GM23338 (cell line): ENCODE data around the gene APP. TPM values are rescaled to one million over a fixed set of nuclear protein-coding genes. Genes with fewer than 3 reads are reported as not detected.

Experiments used
- ATAC-seq: fragments of 200-7000 bp; cut with Tn5 transposase; 3 replicates; pipeline ENCODE4 v1.9.1; 2020
- DNase-seq: peaks from one replicate; pipeline ENCODE4 v3.0.0-alpha.2; 2015; ENCODE audit warnings: low spot score
- H2AFZ ChIP-seq: fragments of 200-600 bp; sonication (generic); 2 replicates; pipeline ENCODE4 v1.8.0; 2016; ENCODE audit warnings: antibody characterized with exemption, mild to moderate bottlenecking, moderate library complexity
- H3F3A ChIP-seq: fragments of 200-600 bp; sonication (generic); replicated peaks from 2 replicates; pipeline ENCODE4 v1.8.0; 2017; ENCODE audit warnings: antibody characterized with exemption, mixed run types, low read depth
- H3K27ac ChIP-seq: fragments of 200-600 bp; sonication (generic); 2 replicates; pipeline ENCODE4 v1.6.1; 2016; ENCODE audit warnings: low read depth
- H3K27me3 ChIP-seq: fragments of 200-600 bp; sonication (generic); 2 replicates; pipeline ENCODE4 v1.8.0; 2016; ENCODE audit warnings: mild to moderate bottlenecking, mixed run types, moderate library complexity; ENCODE audit not compliant: insufficient read depth
- H3K36me3 ChIP-seq: fragments of 200-600 bp; sonication (generic); 2 replicates; pipeline ENCODE4 v1.8.0; 2016; ENCODE audit warnings: mild to moderate bottlenecking; ENCODE audit not compliant: insufficient read depth
- H3K4me1 ChIP-seq: fragments of 200-600 bp; sonication (generic); 2 replicates; pipeline ENCODE4 v1.8.0; 2016; ENCODE audit warnings: mild to moderate bottlenecking, moderate library complexity; ENCODE audit not compliant: insufficient read depth
- H3K4me2 ChIP-seq: fragments of 200-600 bp; sonication (generic); 2 replicates; pipeline ENCODE4 v1.7.1; 2017; ENCODE audit warnings: mixed run types
- H3K4me3 ChIP-seq: fragments of 200-600 bp; sonication (generic); 2 replicates; pipeline ENCODE4 v1.6.1; 2016; ENCODE audit warnings: mixed run types
- H3K79me2 ChIP-seq: fragments of 200-600 bp; sonication (generic); replicated peaks from 2 replicates; pipeline ENCODE4 v1.8.0; 2017; ENCODE audit warnings: mild to moderate bottlenecking; ENCODE audit not compliant: insufficient read depth
- H3K9me2 ChIP-seq: fragments of 200-600 bp; sonication (generic); 2 replicates; pipeline ENCODE4 v1.8.0; 2017; ENCODE audit not compliant: insufficient read depth
- H4K20me1 ChIP-seq: fragments of 200-600 bp; sonication (generic); replicated peaks from 2 replicates; pipeline ENCODE4 v1.8.0; 2017; ENCODE audit warnings: mild to moderate bottlenecking; ENCODE audit not compliant: insufficient read depth
- H3K27ac Mint-ChIP-seq: 2 replicates; pipeline ENCODE4 v1.8.0; 2020; ENCODE audit warnings: inconsistent platforms, mild to moderate bottlenecking, moderate library complexity, mixed read lengths
- H3K27me3 Mint-ChIP-seq: 3 replicates; pipeline ENCODE4 v1.8.0; 2022; ENCODE audit warnings: low read depth, mild to moderate bottlenecking, moderate library complexity, mixed read lengths, inconsistent platforms; ENCODE audit not compliant: insufficient read depth, poor library complexity
- H3K36me3 Mint-ChIP-seq: 3 replicates; pipeline ENCODE4 v1.8.0; 2021; ENCODE audit warnings: low read depth, mild to moderate bottlenecking, inconsistent platforms, moderate library complexity, mixed read lengths
- H3K4me1 Mint-ChIP-seq: 3 replicates; pipeline ENCODE4 v1.8.0; 2020; ENCODE audit warnings: mild to moderate bottlenecking, inconsistent platforms, mixed read lengths
- H3K4me3 Mint-ChIP-seq: 3 replicates; pipeline ENCODE4 v1.8.0; 2021; ENCODE audit warnings: moderate library complexity, mild to moderate bottlenecking, inconsistent platforms, mixed read lengths
- H3K9me3 Mint-ChIP-seq: 3 replicates; pipeline ENCODE4 v1.8.0; 2020; ENCODE audit warnings: moderate library complexity, mild to moderate bottlenecking, inconsistent platforms, mixed read lengths
- CREB1 ChIP-seq: fragments of 250-450 bp; sonication (Bioruptor Pico); IDR thresholded peaks from 2 replicates; pipeline ENCODE4 v1.5.0; 2020; ENCODE audit warnings: low read depth, mild to moderate bottlenecking, moderate library complexity
- EZH2phosphoT487 ChIP-seq: fragments of 200-600 bp; sonication (generic); IDR thresholded peaks from one replicate; pipeline ENCODE4 v1.8.1; 2018; ENCODE audit warnings: antibody characterized with exemption; ENCODE audit not compliant: unreplicated experiment
- JUNB ChIP-seq: IDR thresholded peaks from one replicate; pipeline ENCODE4 v1.6.1; 2016; ENCODE audit warnings: antibody characterized with exemption; ENCODE audit not compliant: unreplicated experiment
- STAT1 ChIP-seq: IDR thresholded peaks from one replicate; pipeline ENCODE4 v1.6.1; 2016; ENCODE audit warnings: antibody characterized with exemption; ENCODE audit not compliant: unreplicated experiment
- ZNF331 ChIP-seq: fragments of 250-450 bp; sonication (Bioruptor Pico); IDR thresholded peaks from 2 replicates; pipeline ENCODE4 v1.5.0; 2020; ENCODE audit warnings: low read depth, mild to moderate bottlenecking, moderate library complexity
- polyA plus RNA-seq: library from polyadenylated mRNA; unstranded; fragments of >200 nt; fragmentation: Nextera tagmentation; extraction: Ambion mirVana; gene quantifications from 2 replicates; pipeline ENCODE4 v1.2.1, GENCODE V29; 2016
- total RNA-seq: library from RNA; depleted of rRNA; stranded (reverse); fragments of >200 nt; shearing (Covaris generic); gene quantifications from 2 replicates; pipeline ENCODE4 v1.2.3, GENCODE V29; 2014
- TF ChIP-seq, protein P1 (sequence below): fragments of 250-450 bp; sonication (Bioruptor Pico); IDR thresholded peaks from 2 replicates; pipeline ENCODE4 v1.5.0; 2020; ENCODE audit warnings: mild to moderate bottlenecking, moderate library complexity
- TF ChIP-seq, protein P2 (sequence below): IDR thresholded peaks from one replicate; pipeline ENCODE4 v1.6.1; 2018; ENCODE audit warnings: antibody characterized with exemption; ENCODE audit not compliant: unreplicated experiment

APP gene
- total and polyA plus RNA-seq, 2 experiments from 2014 or later: 69.4 to 444 TPM

- TF ChIP-seq, protein P1, sequence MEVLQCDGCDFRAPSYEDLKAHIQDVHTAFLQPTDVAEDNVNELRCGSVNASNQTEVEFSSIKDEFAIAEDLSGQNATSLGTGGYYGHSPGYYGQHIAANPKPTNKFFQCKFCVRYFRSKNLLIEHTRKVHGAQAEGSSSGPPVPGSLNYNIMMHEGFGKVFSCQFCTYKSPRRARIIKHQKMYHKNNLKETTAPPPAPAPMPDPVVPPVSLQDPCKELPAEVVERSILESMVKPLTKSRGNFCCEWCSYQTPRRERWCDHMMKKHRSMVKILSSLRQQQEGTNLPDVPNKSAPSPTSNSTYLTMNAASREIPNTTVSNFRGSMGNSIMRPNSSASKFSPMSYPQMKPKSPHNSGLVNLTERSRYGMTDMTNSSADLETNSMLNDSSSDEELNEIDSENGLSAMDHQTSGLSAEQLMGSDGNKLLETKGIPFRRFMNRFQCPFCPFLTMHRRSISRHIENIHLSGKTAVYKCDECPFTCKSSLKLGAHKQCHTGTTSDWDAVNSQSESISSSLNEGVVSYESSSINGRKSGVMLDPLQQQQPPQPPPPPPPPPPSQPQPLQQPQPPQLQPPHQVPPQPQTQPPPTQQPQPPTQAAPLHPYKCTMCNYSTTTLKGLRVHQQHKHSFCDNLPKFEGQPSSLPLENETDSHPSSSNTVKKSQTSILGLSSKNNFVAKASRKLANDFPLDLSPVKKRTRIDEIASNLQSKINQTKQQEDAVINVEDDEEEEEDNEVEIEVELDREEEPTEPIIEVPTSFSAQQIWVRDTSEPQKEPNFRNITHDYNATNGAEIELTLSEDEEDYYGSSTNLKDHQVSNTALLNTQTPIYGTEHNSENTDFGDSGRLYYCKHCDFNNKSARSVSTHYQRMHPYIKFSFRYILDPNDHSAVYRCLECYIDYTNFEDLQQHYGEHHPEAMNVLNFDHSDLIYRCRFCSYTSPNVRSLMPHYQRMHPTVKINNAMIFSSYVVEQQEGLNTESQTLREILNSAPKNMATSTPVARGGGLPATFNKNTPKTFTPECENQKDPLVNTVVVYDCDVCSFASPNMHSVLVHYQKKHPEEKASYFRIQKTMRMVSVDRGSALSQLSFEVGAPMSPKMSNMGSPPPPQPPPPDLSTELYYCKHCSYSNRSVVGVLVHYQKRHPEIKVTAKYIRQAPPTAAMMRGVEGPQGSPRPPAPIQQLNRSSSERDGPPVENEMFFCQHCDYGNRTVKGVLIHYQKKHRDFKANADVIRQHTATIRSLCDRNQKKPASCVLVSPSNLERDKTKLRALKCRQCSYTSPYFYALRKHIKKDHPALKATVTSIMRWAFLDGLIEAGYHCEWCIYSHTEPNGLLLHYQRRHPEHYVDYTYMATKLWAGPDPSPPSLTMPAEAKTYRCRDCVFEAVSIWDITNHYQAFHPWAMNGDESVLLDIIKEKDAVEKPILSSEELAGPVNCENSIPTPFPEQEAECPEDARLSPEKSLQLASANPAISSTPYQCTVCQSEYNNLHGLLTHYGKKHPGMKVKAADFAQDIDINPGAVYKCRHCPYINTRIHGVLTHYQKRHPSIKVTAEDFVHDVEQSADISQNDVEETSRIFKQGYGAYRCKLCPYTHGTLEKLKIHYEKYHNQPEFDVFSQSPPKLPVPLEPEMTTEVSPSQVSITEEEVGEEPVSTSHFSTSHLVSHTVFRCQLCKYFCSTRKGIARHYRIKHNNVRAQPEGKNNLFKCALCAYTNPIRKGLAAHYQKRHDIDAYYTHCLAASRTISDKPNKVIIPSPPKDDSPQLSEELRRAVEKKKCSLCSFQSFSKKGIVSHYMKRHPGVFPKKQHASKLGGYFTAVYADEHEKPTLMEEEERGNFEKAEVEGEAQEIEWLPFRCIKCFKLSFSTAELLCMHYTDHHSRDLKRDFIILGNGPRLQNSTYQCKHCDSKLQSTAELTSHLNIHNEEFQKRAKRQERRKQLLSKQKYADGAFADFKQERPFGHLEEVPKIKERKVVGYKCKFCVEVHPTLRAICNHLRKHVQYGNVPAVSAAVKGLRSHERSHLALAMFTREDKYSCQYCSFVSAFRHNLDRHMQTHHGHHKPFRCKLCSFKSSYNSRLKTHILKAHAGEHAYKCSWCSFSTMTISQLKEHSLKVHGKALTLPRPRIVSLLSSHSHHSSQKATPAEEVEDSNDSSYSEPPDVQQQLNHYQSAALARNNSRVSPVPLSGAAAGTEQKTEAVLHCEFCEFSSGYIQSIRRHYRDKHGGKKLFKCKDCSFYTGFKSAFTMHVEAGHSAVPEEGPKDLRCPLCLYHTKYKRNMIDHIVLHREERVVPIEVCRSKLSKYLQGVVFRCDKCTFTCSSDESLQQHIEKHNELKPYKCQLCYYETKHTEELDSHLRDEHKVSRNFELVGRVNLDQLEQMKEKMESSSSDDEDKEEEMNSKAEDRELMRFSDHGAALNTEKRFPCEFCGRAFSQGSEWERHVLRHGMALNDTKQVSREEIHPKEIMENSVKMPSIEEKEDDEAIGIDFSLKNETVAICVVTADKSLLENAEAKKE (CRISPR knock-in tag): no peak
- TF ChIP-seq STAT1: no peak
These were observed 205.6 kb downstream of the APP start (continued) for GRCh38 chr21:25964926-25965325.

DNA sequence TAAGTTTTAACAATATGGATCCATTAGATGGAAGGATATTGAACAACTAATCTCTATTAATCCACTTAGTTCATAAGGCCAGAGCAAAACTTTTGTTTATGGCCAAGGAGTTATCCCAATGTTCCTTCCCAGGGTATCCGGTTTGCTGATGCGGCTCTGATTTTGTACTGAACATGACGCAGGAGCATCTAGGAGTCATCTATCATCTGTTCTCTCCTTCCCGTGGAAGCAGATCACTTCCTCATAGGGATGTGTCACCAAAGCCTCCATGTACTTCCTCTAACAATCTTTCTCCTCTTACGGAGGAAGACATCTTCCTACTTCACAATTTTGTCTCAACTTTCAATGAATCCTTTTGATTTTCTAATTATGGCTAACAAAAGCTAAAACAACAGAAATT lies 206.6 kb downstream of the APP start:
- Histone ChIP-seq H3K79me2 (peaks cover 17% of the 10 kb centered on the region), H3K4me1 (peaks cover 50% of the 10 kb centered on the region), H4K20me1 (no peaks in the 10 kb centered on the region), H3K4me3 (no peak overlapping the region), H3K9me2 (no peaks in the 10 kb centered on the region), H3K27me3 (no peaks in the 10 kb centered on the region), H2AFZ (no peak overlapping the region), H3F3A (no peaks in the 10 kb centered on the region), H3K27ac (0 out of 2 replicates have a peak overlapping the region, but pooled peaks have one; percentile 94), H3K36me3 (no peaks in the 10 kb centered on the region; the same call in 1 of the 2 replicates), H3K4me2 (no peak overlapping the region)
- peak overlapping the region; percentile 59 for H3K27ac Mint-ChIP-seq
- peaks cover 6% of the 10 kb centered on the region for H3K27me3 Mint-ChIP-seq
- no peak overlapping the region for H3K4me3 Mint-ChIP-seq
- H3K36me3 Mint-ChIP-seq: peaks cover 46% of the 10 kb centered on the region
- ATAC-seq: no peak
- H3K9me3 Mint-ChIP-seq: no peaks in the 10 kb centered on the region
- no peak for DNase-seq
- peaks cover 68% of the 10 kb centered on the region for H3K4me1 Mint-ChIP-seq
- TF ChIP-seq CREB1 (CRISPR knock-in tag) (no peak), JUNB (no peak), EZH2phosphoT487 (no peak), ZNF331 (no peak)
- TF ChIP-seq, protein P2, sequence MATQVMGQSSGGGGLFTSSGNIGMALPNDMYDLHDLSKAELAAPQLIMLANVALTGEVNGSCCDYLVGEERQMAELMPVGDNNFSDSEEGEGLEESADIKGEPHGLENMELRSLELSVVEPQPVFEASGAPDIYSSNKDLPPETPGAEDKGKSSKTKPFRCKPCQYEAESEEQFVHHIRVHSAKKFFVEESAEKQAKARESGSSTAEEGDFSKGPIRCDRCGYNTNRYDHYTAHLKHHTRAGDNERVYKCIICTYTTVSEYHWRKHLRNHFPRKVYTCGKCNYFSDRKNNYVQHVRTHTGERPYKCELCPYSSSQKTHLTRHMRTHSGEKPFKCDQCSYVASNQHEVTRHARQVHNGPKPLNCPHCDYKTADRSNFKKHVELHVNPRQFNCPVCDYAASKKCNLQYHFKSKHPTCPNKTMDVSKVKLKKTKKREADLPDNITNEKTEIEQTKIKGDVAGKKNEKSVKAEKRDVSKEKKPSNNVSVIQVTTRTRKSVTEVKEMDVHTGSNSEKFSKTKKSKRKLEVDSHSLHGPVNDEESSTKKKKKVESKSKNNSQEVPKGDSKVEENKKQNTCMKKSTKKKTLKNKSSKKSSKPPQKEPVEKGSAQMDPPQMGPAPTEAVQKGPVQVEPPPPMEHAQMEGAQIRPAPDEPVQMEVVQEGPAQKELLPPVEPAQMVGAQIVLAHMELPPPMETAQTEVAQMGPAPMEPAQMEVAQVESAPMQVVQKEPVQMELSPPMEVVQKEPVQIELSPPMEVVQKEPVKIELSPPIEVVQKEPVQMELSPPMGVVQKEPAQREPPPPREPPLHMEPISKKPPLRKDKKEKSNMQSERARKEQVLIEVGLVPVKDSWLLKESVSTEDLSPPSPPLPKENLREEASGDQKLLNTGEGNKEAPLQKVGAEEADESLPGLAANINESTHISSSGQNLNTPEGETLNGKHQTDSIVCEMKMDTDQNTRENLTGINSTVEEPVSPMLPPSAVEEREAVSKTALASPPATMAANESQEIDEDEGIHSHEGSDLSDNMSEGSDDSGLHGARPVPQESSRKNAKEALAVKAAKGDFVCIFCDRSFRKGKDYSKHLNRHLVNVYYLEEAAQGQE: no peak
